GM23248 (cell line): Measurements from ENCODE around the gene P4HA3.

Source experiments
- EZH2 ChIP-seq: fragments of 200-600 bp; sonication (generic); IDR thresholded peaks from 2 replicates; pipeline ENCODE4 v1.6.1; 2018; ENCODE audit warnings: antibody characterized with exemption, mild to moderate bottlenecking; ENCODE audit not compliant: insufficient read depth, poor library complexity, severe bottlenecking
- EZH2phosphoT487 ChIP-seq: fragments of 200-600 bp; sonication (generic); IDR thresholded peaks from 2 replicates; pipeline ENCODE4 v1.6.1; 2018; ENCODE audit warnings: antibody characterized with exemption, moderate library complexity, mild to moderate bottlenecking, low read depth; ENCODE audit not compliant: insufficient read depth

- TF ChIP-seq EZH2 = no peak
- no peak for TF ChIP-seq EZH2phosphoT487
Measured at GRCh38 chr11:74299015-74299414, 12.4 kb downstream of the P4HA3 start.
